ENCODE measurements around the gene OR3A3.

- no peak for TF ChIP-seq PATZ1 (CRISPR knock-in tag; IDR thresholded peaks at IDR 0.05; ENCODE audit: borderline replicate concordance)
- no peak for TF ChIP-seq SNAI2 (CRISPR knock-in tag; IDR thresholded peaks at IDR 0.05)
Measured at GRCh38 chr17:3378321-3378720, 32.8 kb upstream of the OR3A3 start.
